ENCODE data around the gene OR4D11.

- TF ChIP-seq CTCF (IDR thresholded peaks at IDR 0.05), result no peak
- TF ChIP-seq POLR2AphosphoS5 (IDR thresholded peaks at IDR 0.05), result no peak
- TF ChIP-seq EP300 (IDR thresholded peaks at IDR 0.05; ENCODE audit: low read depth), result no peak
These were observed 29.2 kb downstream of the OR4D11 start for GRCh38 chr11:59532620-59533019.

Data from transverse colon (tissue), 4 donors.